Measurements from ENCODE around the gene MAPK11. TPM values are rescaled to one million over a fixed set of nuclear protein-coding genes. Genes with fewer than 3 reads are reported as not detected.

Gene MAPK11
- total and polyA plus RNA-seq, 9 of the 15 experiments (the other 6 are each of a cell fraction or from before 2014, with no cell fraction given), result 0.06 to 14.6 (median 5.3) TPM

GRCh38 chr22:50249341-50250248 lies 20.6 kb downstream of the MAPK11 start:
- no peak for ATAC-seq
- no peak for DNase-seq (ENCODE audit: extremely low read depth in 1 of 4, low spot score in 3 of 4)
- Histone ChIP-seq H3K27me3 (ENCODE audit: control insufficient read depth in 2 of 2, insufficient read depth in 2 of 2, low read length in 2 of 2) (no peaks in the 10 kb centered on the region), H3K4me2 (ENCODE audit: insufficient read depth, low read length) (peak overlapping the region; percentile 83), H3K36me3 (ENCODE audit: control insufficient read depth, insufficient read depth, low read length) (peaks cover 54% of the 10 kb centered on the region; the same call in 2 of the 3 replicates), H3K9me1 (ENCODE audit: control insufficient read depth, insufficient read depth, low read length) (no peaks in the 10 kb centered on the region), H3K4me3 (no peak overlapping the region; the same call in 1 of the 2 replicates), H4K20me1 (replicated peaks; ENCODE audit: control insufficient read depth, insufficient read depth, low read length) (no peaks in the 10 kb centered on the region), H3K27ac (ENCODE audit: extremely low read depth, low read depth, low read length) (no peak overlapping the region), H3K4me1 (replicated peaks in 1 of 2; ENCODE audit: control insufficient read depth in 2 of 2, insufficient read depth in 2 of 2, low read length in 2 of 2) (peaks cover 9 to 83% of the 10 kb centered on the region in 2 experiments), H2AFZ (ENCODE audit: low read depth, low read length) (no peak overlapping the region), H3K9me3 (replicated peaks; ENCODE audit: control insufficient read depth, insufficient read depth, low read depth, low read length) (no peaks in the 10 kb centered on the region), H3K9ac (ENCODE audit: insufficient read depth in 1 of 2, low read depth in 2 of 2, low read length in 2 of 2) (peak overlapping the region in 1 of 2 experiments; percentile 98; a peak in 2 of 4 replicates), H3K79me2 (ENCODE audit: control insufficient read depth, insufficient read depth, low read length) (peaks cover 32% of the 10 kb centered on the region)
- POLR2A ChIA-PET, result interaction anchor here (1.0 kb wide), 1 partner anchor 22 kb away, joined by 3 read pairs; no protein-coding TSS in a partner anchor
- no TSS peak for BruUV-seq (replicated peaks)
- TF ChIP-seq NR2C2 (CRISPR knock-in tag; IDR thresholded peaks at IDR 0.05), result no peak; the same call in 1 of the 2 replicates
- TF ChIP-seq NR2C2 (tag; IDR thresholded peaks at IDR 0.05), result peak; percentile 30; the same call in 1 of the 2 replicates
- no peak for TF ChIP-seq BACH1 (tag; IDR thresholded peaks at IDR 0.05)
- peak; percentile 46 for TF ChIP-seq RBM22 (IDR thresholded peaks at IDR 0.05; ENCODE audit: low read depth, low read length, poor library complexity, severe bottlenecking)
- peak; percentile 65; the same call in 1 of the 2 replicates for TF ChIP-seq NR2C1 (IDR thresholded peaks at IDR 0.05)
- TF ChIP-seq NR2C1 (tag; IDR thresholded peaks at IDR 0.05), result peak; percentile 57; the same call in 1 of the 2 replicates
- 0 out of 2 replicates have a peak, but pooled peaks have one; percentile 35 for TF ChIP-seq TAF15 (IDR thresholded peaks at IDR 0.05; ENCODE audit: low read depth, low read length)
- peak; percentile 41 for TF ChIP-seq FIP1L1 (IDR thresholded peaks at IDR 0.05; ENCODE audit: low read depth, low read length, poor library complexity, severe bottlenecking)
- no peak for FAIRE-seq
- in situ Hi-C loops (cut with MboI) (no loop called here), intact Hi-C loops (cut with micrococcal nuclease) (no loop called here)
- CTCF ChIA-PET (ENCODE audit: low intra/inter-chr PET ratio), result no interaction called here
- 89% methylated on average over 21 of the region's 32 CpGs for WGBS (ENCODE audit: insufficient coverage, low coverage, missing lambda C conversion rate)

Measured in K562 (cell line).